ENCODE results near the gene CCDC142. TPM values are rescaled to one million over a fixed set of nuclear protein-coding genes. Genes with fewer than 3 reads are reported as not detected.
"Not testable (repeated sequence)": the region's sequence is repeated elsewhere in the genome, so short reads cannot be mapped to it uniquely, and the experiment has no call there.

The CCDC142 gene
- total RNA-seq, 1 donor from 2014 or later = 28.6 TPM

- no peak for DNase-seq (ENCODE audit: low spot score)
Observed at GRCh38 chr2:74498500-74499266, 15.9 kb upstream of the CCDC142 start.

DNA sequence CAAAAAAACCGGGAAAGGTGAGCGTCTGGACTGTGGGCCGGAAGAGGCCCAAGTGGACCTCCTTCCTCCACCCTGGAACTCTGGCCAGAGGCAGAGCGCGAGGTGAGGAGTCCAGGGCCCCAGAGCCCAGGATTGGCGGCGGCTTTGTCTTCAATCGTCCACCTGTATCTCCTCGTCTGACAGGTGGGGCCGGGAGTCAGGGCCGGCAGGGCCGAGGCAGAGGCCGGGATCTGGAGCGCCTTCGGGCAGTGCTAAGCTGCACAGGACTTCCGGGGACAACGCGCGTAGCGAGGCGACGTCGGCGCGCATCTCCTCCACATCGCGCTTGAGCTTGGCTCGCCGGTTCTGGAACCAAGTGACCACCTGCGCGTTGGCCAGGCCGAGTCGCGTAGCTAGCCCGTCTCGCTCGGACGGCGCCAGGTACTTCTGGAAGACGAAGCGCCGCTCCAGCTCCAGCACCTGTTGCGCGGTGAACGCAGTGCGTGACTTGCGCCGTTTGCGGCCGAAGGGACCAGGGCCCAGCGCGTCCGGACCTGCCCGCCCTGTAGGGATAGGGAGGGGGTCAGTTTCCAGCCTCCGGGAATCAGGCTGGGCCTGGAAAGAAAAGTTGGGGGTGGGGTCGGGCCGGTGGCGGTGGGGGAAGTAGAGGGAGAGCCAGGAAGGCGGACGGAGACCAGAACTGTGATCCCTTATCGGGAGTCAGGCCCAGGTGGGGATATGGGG lies 15.1 kb upstream of the CCDC142 start:
- no peak for DNase-seq (ENCODE audit: low spot score)

GRCh38 chr2:74496997-74497776 lies 14.4 kb upstream of the CCDC142 start:
- DNase-seq (ENCODE audit: low spot score) = no peak

GRCh38 chr2:74495440-74495839 lies 12.6 kb upstream of the CCDC142 start:
- no peak for DNase-seq (ENCODE audit: low spot score)

- DNase-seq (ENCODE audit: low spot score) = no peak
Observed at GRCh38 chr2:74493546-74493945, 10.7 kb upstream of the CCDC142 start.

- no peak for DNase-seq (ENCODE audit: low spot score)
Observed at GRCh38 chr2:74491648-74492544, 9.1 kb upstream of the CCDC142 start.

- no peak for DNase-seq (ENCODE audit: low spot score)
Observed at GRCh38 chr2:74489906-74490305, 7.1 kb upstream of the CCDC142 start.

DNA sequence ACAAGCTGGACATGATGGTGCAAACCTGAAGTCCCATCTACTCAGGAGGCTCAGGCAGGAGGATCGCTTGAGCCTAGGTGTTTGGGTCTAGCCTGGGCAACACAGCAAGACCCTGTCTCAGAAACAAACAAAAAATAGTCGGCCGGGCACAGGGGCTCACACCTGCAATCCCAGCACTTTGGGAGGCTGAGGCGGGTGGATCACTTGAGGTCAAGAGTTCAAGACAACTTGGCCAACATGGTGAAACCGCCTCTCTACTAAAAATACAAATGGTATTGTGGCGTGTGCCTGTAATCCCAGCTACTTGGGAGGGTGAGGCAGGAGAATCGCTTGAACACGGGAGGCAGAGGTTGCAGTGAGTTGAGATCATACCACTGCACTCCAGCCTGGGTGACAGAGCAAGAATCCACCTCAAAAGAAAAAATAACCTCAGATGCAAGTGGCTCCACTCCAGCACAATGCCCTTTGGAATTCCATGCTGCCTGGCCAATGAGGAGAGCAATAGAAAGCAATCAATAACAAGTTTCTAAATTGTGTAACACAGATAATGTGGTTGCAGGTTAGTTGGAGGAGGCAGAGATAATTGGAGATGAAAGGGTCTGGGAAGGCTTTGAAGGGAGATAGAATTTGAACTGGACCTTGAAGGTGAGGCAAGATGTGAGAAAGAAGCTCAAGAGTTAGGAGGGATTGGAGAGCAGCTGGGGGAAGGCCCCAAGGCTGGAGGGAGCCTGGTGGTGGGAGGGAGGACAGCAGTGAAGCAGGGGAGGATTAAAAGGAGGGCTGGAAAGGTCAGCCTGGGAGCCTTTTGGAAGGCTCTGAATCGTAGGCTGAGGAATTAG lies 6.1 kb upstream of the CCDC142 start:
- no peak for DNase-seq (ENCODE audit: low spot score)

DNA sequence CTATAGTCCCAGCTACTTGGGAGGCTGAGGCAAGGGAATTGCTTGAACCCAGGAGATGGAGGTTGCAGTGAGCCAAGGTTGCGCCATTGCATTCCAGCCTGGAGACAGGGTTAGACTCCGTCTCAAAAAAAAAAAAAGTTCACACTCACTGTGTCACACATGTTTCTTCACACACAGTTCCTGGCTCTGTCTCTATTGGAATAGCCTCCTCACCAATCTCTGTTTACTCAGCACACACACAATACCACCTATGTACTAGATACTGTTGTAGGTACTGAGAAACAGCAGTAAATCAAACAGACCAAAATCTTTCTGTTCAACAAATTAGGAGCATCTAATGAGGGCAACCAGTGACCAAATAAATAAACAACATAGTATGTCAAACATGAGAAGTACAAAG lies 3.3 kb upstream of the CCDC142 start:
- no peak for DNase-seq (ENCODE audit: low spot score)

DNA sequence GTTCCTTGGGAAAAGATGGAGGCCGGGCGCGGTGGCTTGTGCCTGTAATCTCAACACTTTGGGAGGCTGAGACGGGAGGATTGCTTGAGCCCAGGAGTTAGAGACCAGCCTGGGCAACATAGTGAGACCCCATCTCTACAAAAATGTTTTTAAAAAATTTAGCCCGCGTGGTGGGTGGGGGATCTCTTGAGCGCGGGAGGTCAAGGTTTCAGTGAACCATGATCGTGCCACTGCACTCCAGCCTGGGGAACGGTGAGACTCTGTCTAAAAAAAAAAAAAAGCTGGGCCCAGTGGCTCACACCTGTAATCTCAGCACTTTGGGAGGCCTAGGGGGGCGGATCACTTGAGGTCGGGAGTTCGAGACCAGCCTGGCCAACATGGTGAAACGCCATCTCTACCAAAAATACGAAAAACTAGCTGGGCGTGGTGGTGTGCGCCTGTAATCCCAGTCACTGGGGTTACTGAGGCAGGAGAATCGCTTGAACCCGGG lies 922 bp upstream of the CCDC142 start:
- not testable (repeated sequence) for DNase-seq (ENCODE audit: low spot score)

DNA sequence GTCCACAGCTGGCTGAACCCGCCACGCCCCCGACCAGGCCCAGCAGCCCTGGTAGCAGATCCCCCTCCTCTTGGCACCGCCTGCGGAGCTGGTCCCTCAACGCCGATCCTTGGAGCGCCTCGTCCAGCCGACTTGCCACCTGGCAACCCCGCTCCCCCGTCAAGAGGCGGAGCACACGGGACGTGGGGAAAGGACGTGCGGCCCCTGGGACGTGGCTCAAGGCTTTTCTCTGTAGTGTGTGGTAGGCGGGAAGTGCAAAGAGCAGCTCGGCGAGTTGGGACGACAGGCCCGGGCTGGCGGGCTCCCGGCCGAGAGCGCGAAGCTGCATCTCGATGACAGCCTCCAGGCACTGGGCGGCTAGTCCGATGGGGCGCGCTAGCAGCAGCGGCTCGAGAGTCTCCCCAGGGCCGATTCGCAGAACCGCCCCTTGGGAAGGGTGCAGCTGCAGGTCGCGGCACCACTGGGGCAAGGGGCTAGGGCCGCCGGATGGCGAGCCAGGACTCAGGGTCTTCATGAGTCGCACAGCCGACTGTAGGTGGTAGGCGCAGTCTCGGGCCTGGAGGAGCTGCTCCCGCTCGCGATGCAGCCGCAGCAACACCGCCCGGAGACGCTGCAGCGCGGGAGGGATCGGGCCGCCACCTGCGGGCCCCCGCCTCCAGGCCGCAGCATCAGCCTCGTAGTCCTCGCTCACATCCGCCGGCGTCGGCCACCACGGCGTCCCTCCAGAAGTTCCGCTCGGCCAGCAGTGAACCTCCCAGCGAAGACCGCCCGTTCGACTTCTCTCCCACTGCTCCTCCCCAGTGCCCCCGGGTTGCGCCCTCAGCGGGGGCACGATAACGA lies 617 bp downstream of the CCDC142 start:
- DNase-seq (ENCODE audit: low spot score) = no peak

- no peak for DNase-seq (ENCODE audit: low spot score)
Observed at GRCh38 chr2:74481431-74481830, 1.4 kb downstream of the CCDC142 start.

DNA sequence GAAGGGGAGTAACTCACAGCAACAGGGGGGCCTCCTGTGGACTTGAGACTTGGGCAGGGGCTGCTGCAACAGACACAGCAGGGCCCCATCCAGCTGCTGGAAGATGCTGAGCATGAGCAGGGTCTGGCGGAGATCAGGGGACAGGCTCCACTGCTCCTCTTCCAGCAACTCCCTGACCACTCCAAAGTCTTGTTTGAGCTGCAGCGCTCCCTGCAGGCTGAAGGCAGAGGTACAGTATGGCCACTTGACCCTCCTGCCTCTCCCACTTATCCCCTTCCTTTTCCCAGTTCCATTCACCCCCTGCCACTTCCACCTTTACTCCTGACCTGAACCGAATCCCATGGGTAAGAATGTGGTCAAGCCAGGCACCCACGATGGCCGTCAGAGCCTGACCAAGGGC lies 7.9 kb downstream of the CCDC142 start:
- no peak for DNase-seq (ENCODE audit: low spot score)

GRCh38 chr2:74474481-74474880 lies 8.3 kb downstream of the CCDC142 start:
- no peak for DNase-seq (ENCODE audit: low spot score)

DNA sequence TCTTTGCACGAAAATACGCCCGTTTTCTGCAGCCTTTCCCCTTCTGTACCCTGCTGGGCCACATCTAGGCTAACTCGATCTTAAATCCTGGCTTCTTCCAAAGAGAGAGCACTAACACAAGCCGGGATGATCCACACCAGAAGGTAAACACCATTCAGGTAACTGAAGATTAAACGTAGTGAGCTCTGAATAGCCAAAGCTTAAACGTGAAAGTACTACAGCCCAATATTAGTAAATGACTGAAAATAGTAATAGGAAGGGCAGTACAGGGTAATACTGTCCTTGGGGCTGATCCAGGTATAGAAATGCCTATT lies 9.9 kb downstream of the CCDC142 start:
- no peak for DNase-seq (ENCODE audit: low spot score)

- peak; percentile 97 for DNase-seq (ENCODE audit: low spot score)
Observed at GRCh38 chr2:74472086-74472944, 10.5 kb downstream of the CCDC142 start, which contains the start of gene MRPL53. TSS of gene MRPL53 (minus strand) at chr2:74472680. CDS start at chr2:74472660, 20 bp downstream.

DNA sequence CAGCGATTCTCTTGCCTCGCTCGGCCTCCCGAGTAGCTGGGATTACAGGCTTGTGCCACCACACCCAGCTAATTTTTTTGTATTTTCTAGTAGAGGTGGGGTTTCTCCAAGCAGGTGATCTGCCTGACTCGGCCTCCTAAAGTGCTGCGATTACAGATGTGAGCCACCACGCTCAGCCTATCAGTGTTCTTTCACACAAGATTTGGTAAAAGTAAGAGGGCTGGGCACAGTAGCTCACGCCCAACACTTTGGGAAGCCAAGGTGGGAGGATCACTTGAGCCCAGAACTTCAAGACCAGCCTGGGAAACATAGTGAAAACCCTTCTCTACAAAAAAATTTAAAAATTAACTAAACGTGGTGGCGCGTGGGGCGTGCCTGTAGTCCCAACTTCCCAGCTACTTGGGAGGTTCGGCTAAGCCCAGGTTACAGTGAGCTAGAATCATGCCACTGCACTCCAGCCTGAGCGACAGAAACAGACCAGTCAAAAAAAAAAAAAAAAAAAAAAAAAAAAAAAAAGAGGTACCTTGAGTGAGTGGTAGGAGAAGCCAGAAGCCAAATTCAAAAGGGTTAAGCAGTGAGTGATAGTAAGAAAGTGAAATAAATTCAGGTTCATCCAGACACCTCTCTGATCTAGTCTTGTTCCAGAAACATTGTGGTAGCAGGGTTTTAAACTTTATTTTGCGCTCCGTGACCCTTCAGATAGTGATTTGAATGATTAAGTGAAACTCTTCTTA lies 11.3 kb downstream of the CCDC142 start:
- DNase-seq (ENCODE audit: low spot score) = no peak

DNA sequence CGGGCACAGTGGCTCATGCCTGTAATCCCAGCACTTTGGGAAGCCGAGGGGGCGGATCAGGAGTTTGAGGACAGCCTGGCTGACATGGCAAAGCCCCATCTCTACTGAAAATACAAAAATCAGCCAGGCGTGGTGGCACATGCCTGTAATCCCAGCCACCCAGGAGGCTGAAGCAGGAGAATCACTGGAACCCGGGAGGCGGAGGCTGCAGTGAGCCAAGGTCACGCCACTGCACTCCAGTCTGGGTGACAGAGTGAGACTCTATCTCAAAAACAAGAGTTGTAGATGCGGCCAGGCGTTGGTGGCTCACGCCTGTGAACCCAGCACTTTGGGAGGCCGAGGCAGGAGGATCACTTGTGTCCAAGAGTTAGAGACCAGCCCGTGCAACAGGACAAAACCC lies 12.1 kb downstream of the CCDC142 start:
- not testable (repeated sequence) for DNase-seq (ENCODE audit: low spot score)

All from ureter (tissue), 1 donor.